Lung (tissue), 12 donors: ENCODE measurements around the gene OTUD4. TPM values are rescaled to one million over a fixed set of nuclear protein-coding genes. Genes with fewer than 3 reads are reported as not detected.

Source experiments
- ATAC-seq: fragments of 200-7000 bp; cut with Tn5 transposase; one replicate; pipeline ENCODE4 v1.9.1; 2020; ENCODE audit warnings: moderate number of reproducible peaks; ENCODE audit not compliant: insufficient read depth, low FRiP score
- DNase-seq, 3 donors: peaks; one replicate each; pipeline ENCODE4 v3.0.0-alpha.2; 2013 to 2017
- H3K27ac ChIP-seq, 2 donors: one replicate each; pipeline ENCODE4 v1.5.1; 2013; ENCODE audit warnings: mild to moderate bottlenecking in 2 of 2, moderate library complexity in 2 of 2, control low read depth in 1 of 2, inconsistent platforms in 1 of 2, low read depth in 1 of 2, low read length in 1 of 2
- H3K27me3 ChIP-seq, 3 donors: one replicate each; pipeline ENCODE4 v1.5.1; 2013; ENCODE audit warnings: low read length in 2 of 3; ENCODE audit not compliant: control insufficient read depth in 3 of 3, insufficient read depth in 3 of 3
- H3K36me3 ChIP-seq, 4 donors: one replicate each; pipeline ENCODE4 v1.5.1; 2013; ENCODE audit warnings: low read length in 4 of 4, mild to moderate bottlenecking in 1 of 4, moderate library complexity in 1 of 4; ENCODE audit not compliant: control insufficient read depth in 4 of 4, insufficient read depth in 4 of 4
- H3K4me1 ChIP-seq, 5 donors: one replicate each; pipeline ENCODE4 v1.5.1; 2013; ENCODE audit warnings: low read length in 5 of 5, mild to moderate bottlenecking in 2 of 5, moderate library complexity in 1 of 5; ENCODE audit not compliant: control insufficient read depth in 5 of 5, insufficient read depth in 5 of 5
- H3K4me3 ChIP-seq: one replicate; pipeline ENCODE4 v1.5.1; 2013; ENCODE audit warnings: mild to moderate bottlenecking, control low read depth, moderate library complexity
- H3K9ac ChIP-seq, 2 donors: one replicate each; pipeline ENCODE4 v1.5.1; 2013; ENCODE audit warnings: low read length in 2 of 2, control low read depth in 1 of 2; ENCODE audit not compliant: insufficient read depth in 1 of 2
- H3K9me3 ChIP-seq, 4 donors: one replicate each; pipeline ENCODE4 v1.5.1; 2013; ENCODE audit warnings: low read length in 3 of 4, mild to moderate bottlenecking in 1 of 4, moderate library complexity in 1 of 4; ENCODE audit not compliant: control insufficient read depth in 4 of 4, insufficient read depth in 3 of 4
- WGBS, 2 donors: extraction: QIAGEN DNeasy Blood & Tissue Kit; methylation state at CpG; one replicate each; pipeline ENCODE4 v1.1.7; 2013; 5-methylcytosine and 5-hydroxymethylcytosine counted together
- polyA plus RNA-seq, 2 donors: library from polyadenylated mRNA; stranded (reverse); fragments of 200-250 nt; gene quantifications; one replicate each; pipeline ENCODE4 v1.2.1, GENCODE V29; 2013
- total RNA-seq, 2 donors: library from RNA; depleted of rRNA in 1 of 2; stranded (reverse); fragments of >200 nt in 1 of 2; gene quantifications; one replicate each; pipeline ENCODE4 v1.2.1, GENCODE V29; 2014 to 2021
- TF ChIP-seq, protein P1 (sequence below): IDR thresholded peaks from 2 replicates; pipeline ENCODE4 v1.5.1; 2012; ENCODE audit warnings: mild to moderate bottlenecking; ENCODE audit errors: control extremely low read depth, extremely low read depth
- donor health status: control.
- donor health status: control.
- donor health status: Bipolar disorder and iron deficiency.
- donor health status: healthy.
- donor health status: DM: yes; HTN: yes; CAD: no.

OTUD4 gene
- total and polyA plus RNA-seq, 4 donors = 11.0 to 101 (median 24.0) TPM

DNA sequence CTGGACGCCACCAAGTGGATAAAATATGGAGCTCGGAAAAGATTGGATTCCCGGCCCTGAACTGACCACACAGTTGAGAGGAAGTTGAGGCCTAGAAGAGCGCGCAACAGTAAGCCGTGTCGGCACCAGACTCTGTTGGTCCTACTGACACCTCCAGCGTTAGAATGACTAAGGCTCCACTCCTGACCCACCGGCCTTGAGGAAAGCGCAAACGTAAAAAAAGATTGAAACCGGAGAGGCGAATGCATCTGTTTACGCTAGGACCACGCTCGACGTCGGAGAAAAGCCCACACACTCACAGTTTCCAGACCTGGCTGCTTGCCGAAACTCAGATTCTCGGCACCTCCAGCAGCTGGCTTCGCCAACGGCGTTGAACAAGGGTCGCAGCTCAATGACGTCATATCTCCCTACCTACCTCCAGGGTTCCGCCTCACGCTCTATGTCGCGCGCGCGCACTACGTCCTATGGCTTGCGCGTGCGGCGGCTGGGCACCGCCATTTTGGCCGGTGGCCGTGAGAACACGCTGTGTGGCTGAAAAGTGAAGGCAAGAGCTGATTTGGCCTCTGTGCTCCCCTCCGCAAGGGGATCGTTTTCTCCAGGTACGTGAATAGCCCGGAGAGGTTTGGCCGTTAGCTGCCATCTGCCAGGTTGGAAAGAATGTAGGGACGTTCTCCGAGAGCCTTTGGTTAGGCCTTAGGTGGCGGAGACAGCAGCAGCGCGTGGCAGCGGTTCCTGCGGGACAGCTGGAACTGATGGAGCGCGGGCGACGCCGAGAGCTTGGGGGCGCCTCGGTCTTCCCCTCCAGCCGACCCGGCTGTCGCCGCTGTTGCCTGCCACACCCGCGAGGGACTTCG is 82.3 kb downstream of the OTUD4 start, which contains the start of the genes ABCE1 and ANAPC10:
TSS of gene ABCE1 (plus strand) at position 491 of the 854 bp plus-strand sequence. CDS start 6,102 bp downstream, outside the sequence.
TSS of gene ANAPC10 (minus strand) at position 376 of the 854 bp plus-strand sequence. CDS start 2,097 bp downstream, outside the sequence.
- TF ChIP-seq, protein P1, sequence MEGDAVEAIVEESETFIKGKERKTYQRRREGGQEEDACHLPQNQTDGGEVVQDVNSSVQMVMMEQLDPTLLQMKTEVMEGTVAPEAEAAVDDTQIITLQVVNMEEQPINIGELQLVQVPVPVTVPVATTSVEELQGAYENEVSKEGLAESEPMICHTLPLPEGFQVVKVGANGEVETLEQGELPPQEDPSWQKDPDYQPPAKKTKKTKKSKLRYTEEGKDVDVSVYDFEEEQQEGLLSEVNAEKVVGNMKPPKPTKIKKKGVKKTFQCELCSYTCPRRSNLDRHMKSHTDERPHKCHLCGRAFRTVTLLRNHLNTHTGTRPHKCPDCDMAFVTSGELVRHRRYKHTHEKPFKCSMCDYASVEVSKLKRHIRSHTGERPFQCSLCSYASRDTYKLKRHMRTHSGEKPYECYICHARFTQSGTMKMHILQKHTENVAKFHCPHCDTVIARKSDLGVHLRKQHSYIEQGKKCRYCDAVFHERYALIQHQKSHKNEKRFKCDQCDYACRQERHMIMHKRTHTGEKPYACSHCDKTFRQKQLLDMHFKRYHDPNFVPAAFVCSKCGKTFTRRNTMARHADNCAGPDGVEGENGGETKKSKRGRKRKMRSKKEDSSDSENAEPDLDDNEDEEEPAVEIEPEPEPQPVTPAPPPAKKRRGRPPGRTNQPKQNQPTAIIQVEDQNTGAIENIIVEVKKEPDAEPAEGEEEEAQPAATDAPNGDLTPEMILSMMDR = no peak
- Histone ChIP-seq H3K9me3 (peaks cover 0 to 10% (median 3%) of the 10 kb centered on the region in 4 donors), H3K4me1 (peaks cover 2 to 23% (median 13%) of the 10 kb centered on the region in 5 donors), H3K27ac (peak within 1 kb of the TSS; percentile 78 to 98), H3K9ac (peak within 1 kb of the TSS; percentile 93 to 96), H3K27me3 (no peaks in the 10 kb centered on the region), H3K4me3 (peak within 1 kb of the TSS; percentile 87), H3K36me3 (peaks cover 1 to 27% (median 18%) of the 10 kb centered on the region in 4 donors)
- WGBS, 2 donors = 0 to 1% methylated on average over 67 of the region's 67 CpGs
- DNase-seq (peak; percentile 97 to 100 (median 99)), ATAC-seq (peak; percentile 96)

- peaks cover 2 to 23% (median 13%) of the 10 kb centered on the region in 5 donors for H3K4me1 ChIP-seq
- peak overlapping the region; percentile 78 to 98 for H3K27ac ChIP-seq
- DNase-seq (no peak), ATAC-seq (no peak)
- no peaks in the 10 kb centered on the region for H3K27me3 ChIP-seq
- peaks cover 0 to 10% (median 3%) of the 10 kb centered on the region in 4 donors for H3K9me3 ChIP-seq
- peaks cover 7 to 32% (median 21%) of the 10 kb centered on the region in 4 donors for H3K36me3 ChIP-seq
- H3K9ac ChIP-seq = peak overlapping the region; percentile 93 to 96
- TF ChIP-seq, protein P1 = no peak
- WGBS, 2 donors = 9% methylated on average over 10 of the region's 10 CpGs
- H3K4me3 ChIP-seq = peak overlapping the region; percentile 87
Observed at GRCh38 chr4:145097331-145097820, 83.0 kb downstream of the OTUD4 start.

DNA sequence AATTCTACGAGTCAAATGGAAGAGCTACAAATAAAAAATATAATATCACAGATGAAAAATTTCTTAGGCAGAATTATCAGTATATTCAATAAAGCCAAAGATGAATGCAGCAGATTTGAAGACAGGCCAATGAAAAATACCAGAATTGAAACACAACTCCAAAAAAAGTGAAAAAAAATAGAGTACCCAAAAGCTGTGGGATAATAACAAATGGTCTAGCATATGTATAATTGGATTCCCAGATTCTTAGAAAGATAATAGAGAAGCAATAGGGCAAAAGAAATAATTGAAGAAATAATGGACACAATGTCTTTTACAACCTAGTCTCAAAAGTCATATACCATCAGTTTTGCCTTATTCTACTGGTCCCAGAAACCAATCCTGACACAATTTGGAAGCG is 86.8 kb downstream of the OTUD4 start:
- Histone ChIP-seq H3K9me3 (peaks cover 0 to 10% (median 3%) of the 10 kb centered on the region in 4 donors), H3K9ac (no peak overlapping the region), H3K27me3 (no peaks in the 10 kb centered on the region), H3K27ac (no peak overlapping the region), H3K36me3 (peaks cover 13 to 41% (median 28%) of the 10 kb centered on the region in 4 donors), H3K4me1 (peaks cover 2 to 8% (median 5%) of the 10 kb centered on the region in 5 donors), H3K4me3 (no peak overlapping the region)
- DNase-seq = no peak
- ATAC-seq = no peak
- TF ChIP-seq, protein P1 = no peak
- 96 to 100% methylated on average over 2 of the region's 2 CpGs for WGBS, 2 donors
